Ishikawa (cell line): ENCODE measurements around the gene KCNB1.

Experiments
- CEBPB ChIP-seq: IDR thresholded peaks from 2 replicates; pipeline ENCODE4 v1.6.1; 2012
- CREB1 ChIP-seq: IDR thresholded peaks from 2 replicates; pipeline ENCODE4 v1.6.1; 2012; ENCODE audit warnings: low read depth
- EGR1 ChIP-seq: IDR thresholded peaks from 2 replicates; pipeline ENCODE4 v1.6.1; 2012
- EP300 ChIP-seq: IDR thresholded peaks from 2 replicates; pipeline ENCODE4 v1.6.1; 2012; ENCODE audit warnings: borderline replicate concordance
- FOXM1 ChIP-seq: IDR thresholded peaks from 2 replicates; pipeline ENCODE4 v1.6.1; 2012; ENCODE audit warnings: low read depth, borderline replicate concordance
- MAX ChIP-seq: IDR thresholded peaks from 2 replicates; pipeline ENCODE4 v1.6.1; 2012
- NFIC ChIP-seq: IDR thresholded peaks from 2 replicates; pipeline ENCODE4 v1.6.1; 2012
- RAD21 ChIP-seq: IDR thresholded peaks from 2 replicates; pipeline ENCODE4 v1.6.1; 2012; ENCODE audit warnings: low read depth
- REST ChIP-seq: IDR thresholded peaks from 2 replicates; pipeline ENCODE4 v1.6.1; 2012; ENCODE audit warnings: low read depth, mild to moderate bottlenecking
- TAF1 ChIP-seq: IDR thresholded peaks from 2 replicates; pipeline ENCODE4 v1.6.1; 2012; ENCODE audit warnings: low read depth, mild to moderate bottlenecking
- TCF12 ChIP-seq: IDR thresholded peaks from 2 replicates; pipeline ENCODE4 v1.6.1; 2012; ENCODE audit warnings: low read depth
- TEAD4 ChIP-seq: IDR thresholded peaks from 2 replicates; pipeline ENCODE4 v1.6.1; 2012
- USF1 ChIP-seq: IDR thresholded peaks from 2 replicates; pipeline ENCODE4 v1.6.1; 2012
- YY1 ChIP-seq: IDR thresholded peaks from 2 replicates; pipeline ENCODE4 v1.6.1; 2012; ENCODE audit warnings: low read depth
- ZBTB7A ChIP-seq: IDR thresholded peaks from 2 replicates; pipeline ENCODE4 v1.6.1; 2012; ENCODE audit warnings: low read depth

Gene KCNB1

GRCh38 chr20:49330701-49331615, 151.5 kb downstream of the KCNB1 start:
- TF ChIP-seq TEAD4 = no peak
- TF ChIP-seq REST = no peak
- no peak for TF ChIP-seq MAX
- TF ChIP-seq EP300 = no peak
- no peak for TF ChIP-seq YY1
- no peak for TF ChIP-seq TCF12
- no peak for TF ChIP-seq USF1
- no peak for TF ChIP-seq TAF1
- no peak for TF ChIP-seq NFIC
- TF ChIP-seq CREB1 = no peak
- TF ChIP-seq RAD21 = no peak
- no peak for TF ChIP-seq ZBTB7A
- no peak for TF ChIP-seq CEBPB
- no peak for TF ChIP-seq EGR1

GRCh38 chr20:49328790-49329189, 153.7 kb downstream of the KCNB1 start:
- TF ChIP-seq FOXM1 = no peak
- TF ChIP-seq REST = no peak
- TF ChIP-seq ZBTB7A = no peak
- no peak for TF ChIP-seq USF1
- no peak for TF ChIP-seq EGR1
- no peak for TF ChIP-seq TAF1
- TF ChIP-seq EP300 = no peak
- TF ChIP-seq CREB1 = no peak
- TF ChIP-seq TEAD4 = no peak
- no peak for TF ChIP-seq YY1

- TF ChIP-seq CREB1 (no peak), TAF1 (no peak), MAX (no peak), EGR1 (no peak), TCF12 (no peak), USF1 (no peak), RAD21 (no peak), YY1 (no peak), ZBTB7A (no peak), CEBPB (no peak), REST (no peak), NFIC (no peak), EP300 (no peak)
These were observed 156.4 kb downstream of the KCNB1 start for GRCh38 chr20:49326026-49326425.

DNA sequence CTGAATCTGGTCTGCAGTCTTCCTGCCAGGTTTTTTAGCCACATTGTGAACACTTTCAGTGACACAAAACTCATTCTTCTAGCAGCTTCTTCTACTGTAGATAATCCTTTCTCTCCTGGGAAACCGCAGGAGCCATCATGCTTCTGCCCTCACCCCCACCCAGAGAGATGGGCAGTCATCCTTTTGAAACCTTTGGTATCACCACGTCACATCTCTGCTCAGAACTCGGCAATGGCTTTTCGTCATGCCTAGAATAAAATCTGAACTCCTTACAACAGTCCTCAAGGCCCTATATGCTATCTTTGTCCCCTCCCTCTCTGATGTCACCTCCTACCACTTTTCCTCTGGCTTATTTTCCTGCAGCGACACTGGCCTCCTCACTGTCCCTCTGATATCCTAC, 158.2 kb downstream of the KCNB1 start:
- no peak for TF ChIP-seq USF1
- no peak for TF ChIP-seq YY1
- no peak for TF ChIP-seq RAD21
- no peak for TF ChIP-seq EGR1
- no peak for TF ChIP-seq REST
- no peak for TF ChIP-seq CEBPB
- no peak for TF ChIP-seq CREB1
- TF ChIP-seq TAF1 = no peak
- no peak for TF ChIP-seq NFIC
- no peak for TF ChIP-seq TCF12
- TF ChIP-seq EP300 = no peak
- TF ChIP-seq ZBTB7A = no peak
- no peak for TF ChIP-seq TEAD4
